Activated CD8-positive, alpha-beta memory T cell treated with anti-CD3 and anti-CD28 coated beads, Interleukin-2, amount 50 U/mL, for 1 hour (primary cell): ENCODE data around the gene WNT5B.

Experiments used
- DNase-seq: peaks from one replicate; pipeline ENCODE4 v3.0.0-alpha.2; 2020; ENCODE audit errors: extremely low read depth

Gene WNT5B

DNA sequence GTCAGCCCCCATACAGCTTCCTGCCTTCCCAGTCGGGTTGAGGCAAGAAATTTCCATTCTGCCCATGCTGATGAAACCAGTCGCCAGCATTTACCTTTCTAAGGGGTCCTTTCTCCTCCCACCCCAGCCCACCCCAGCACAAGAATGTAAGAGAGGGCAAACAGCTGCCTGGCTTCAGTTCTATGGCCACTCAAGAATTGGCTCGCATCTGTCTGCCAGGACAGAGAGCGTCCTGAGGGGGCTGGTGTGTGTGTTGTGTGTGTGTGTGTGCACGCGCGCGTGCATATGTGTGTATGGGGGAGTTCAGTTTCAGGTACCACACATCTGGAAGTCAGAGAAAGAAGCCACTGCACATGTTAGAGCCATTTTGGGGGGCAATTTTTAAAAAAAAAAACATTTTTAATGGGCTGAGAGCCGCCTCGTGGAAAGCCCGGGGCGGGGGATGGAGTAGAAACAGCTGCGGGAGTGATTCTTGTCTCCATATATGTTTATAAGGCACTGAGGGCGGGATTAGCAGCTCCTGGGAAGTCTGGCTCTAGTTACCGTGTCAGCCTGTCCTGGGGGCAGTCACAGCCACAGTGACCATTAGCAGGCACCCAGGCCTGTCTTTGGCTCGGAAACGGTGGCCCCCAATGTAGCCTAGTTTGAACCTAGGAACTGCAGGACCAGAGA lies at the start of gene WNT5B:
Gene WNT5B, plus strand, starts transcription at position 566 of the 672 bp plus-strand sequence. CDS start 2,124 bp downstream, outside the sequence.
- DNase-seq, result no peak

DNA sequence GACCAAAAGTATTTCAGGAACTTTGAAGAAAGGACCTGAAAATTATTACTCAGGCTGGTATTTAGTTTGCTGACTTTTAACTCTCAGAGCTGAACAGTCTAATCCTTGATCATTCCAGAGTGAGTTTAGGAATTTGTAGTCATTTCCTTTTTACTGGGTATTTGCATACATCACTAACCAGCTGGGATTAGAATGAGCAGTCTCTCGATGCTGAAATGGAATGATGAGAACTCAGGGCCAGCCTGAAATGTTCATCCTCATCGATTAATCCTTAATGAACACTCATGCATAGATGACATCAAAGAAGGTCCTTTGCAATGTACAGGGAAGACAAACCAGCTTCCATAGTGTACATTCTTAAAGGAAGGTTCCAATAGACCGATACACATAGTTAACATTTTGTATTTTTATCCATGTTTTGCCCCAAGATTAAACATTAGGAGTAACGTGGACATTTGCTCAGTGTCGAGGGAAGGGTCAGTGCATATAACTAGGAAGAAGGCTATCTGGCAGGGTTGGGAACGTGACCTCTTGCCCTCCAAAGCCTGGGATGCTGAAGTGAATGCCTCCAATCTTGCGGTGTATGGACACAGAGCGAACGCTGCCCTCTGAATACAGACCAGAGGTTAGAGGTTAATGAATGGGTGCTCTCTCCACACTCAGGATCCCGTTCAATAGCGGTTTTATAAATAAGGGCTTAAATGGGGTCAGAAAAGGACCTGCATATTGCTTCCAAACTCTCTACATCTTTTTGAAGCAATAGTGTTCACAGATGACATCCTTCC lies 49.2 kb upstream of the WNT5B start:
- no peak for DNase-seq

- no peak for DNase-seq
These were observed 48.5 kb upstream of the WNT5B start for GRCh38 chr12:1580526-1580925.

- DNase-seq, result no peak
These were observed 46.9 kb upstream of the WNT5B start for GRCh38 chr12:1581973-1582708.

DNA sequence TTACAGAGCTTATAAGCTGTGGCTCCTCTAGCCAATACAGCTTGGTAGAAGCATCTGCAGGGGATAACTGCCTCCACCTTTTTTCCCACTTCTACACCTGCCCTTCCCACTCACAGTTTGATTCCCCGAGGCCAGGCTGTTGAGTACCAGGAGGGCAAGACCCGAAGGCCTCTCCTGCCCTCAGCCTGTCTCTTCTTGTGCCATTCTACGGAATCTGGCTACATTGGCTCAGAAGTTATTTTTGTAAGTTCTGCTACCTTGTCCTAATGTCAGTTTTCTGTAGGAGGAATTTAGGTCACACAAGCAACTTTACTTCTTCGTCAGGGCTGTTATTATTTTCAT lies 46.4 kb upstream of the WNT5B start:
- DNase-seq, result no peak

DNA sequence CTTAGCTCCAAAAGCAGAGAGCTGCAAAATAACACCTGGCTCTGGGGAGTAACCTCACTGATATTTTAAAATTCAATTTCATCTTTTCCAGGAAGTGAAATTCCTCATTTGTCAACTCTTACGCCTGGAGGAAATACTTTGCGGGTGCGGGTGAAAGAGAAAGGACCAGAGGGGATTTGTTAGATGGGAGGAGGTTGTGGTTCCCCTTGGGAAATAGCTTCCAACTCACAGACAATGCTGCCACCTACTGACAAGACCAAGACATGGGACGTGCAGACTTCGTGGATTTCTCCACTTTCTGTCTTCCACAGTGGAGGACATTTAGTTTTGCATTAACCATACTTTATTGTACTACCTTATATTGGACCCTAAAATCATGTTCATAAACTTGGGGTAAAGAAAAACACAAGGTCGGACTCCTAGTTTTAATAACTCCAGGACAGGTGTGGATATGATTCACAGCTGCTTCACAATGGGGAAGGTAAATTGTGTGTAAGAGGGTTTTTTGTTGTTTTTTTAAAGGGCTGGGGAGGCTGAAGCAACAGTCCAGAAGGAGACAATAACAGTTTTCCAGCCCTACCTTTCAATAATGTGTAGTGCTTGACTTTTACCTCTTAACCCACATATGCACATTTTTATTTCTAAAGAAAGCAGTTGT lies 45.5 kb upstream of the WNT5B start:
- no peak for DNase-seq

GRCh38 chr12:1584326-1584725 lies 44.7 kb upstream of the WNT5B start:
- DNase-seq, result no peak

GRCh38 chr12:1587927-1588574 lies 41.0 kb upstream of the WNT5B start:
- DNase-seq, result no peak

DNA sequence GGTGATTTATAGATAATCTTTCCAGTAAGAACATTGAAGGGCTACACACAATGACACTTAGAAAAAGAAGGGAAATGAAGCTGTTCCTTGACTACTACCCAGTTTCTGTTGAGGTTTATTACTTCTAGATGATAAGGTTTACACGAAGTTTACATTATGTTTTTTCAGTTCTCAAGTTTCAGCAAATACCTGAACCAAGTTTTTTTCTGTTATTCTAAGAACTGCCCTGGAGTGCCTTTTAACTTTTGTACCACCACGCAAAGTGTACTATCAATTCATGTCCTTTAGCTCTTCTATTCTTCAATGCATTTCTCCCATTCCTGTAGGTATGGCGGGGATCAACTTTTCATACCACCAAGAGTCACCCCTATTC lies 40.5 kb upstream of the WNT5B start:
- no peak for DNase-seq

GRCh38 chr12:1590221-1590979 lies 38.6 kb upstream of the WNT5B start:
- no peak for DNase-seq

DNA sequence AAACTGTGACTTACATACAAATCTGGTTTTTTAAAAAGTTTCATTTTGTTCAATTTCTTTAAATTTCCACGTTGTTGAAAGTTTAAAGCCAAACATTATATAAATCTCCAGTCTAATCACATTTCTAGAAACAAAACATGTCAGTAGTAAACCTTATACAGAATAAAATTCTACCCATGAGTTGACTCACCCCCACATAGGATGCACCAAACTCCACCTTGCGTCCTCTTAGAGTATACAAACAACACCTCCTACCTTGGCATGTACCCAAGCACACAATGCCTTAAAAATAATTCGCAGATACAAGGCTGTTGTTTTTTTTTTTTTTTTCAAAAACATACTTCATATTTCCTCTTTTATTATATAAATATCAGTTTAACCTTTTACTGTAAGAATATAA lies 38.0 kb upstream of the WNT5B start:
- DNase-seq, result no peak

DNA sequence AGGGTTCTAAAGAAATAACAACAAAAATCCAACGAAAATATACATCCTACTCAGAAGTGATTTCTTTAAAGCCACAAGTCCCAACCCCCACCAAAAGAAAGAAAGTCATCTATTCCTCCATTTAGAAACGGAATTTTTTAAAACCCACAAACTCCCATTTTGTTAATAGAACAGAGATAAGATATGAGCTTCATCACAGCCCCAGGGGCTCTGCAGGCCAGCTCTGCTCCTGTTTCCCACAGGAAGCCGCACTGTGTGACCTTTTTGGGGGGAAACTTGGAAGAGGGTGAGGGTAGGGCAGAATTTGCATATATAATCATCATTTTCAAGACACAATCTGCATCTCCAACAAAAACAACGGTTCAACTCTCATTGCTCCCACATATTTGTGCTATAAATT lies 37.5 kb upstream of the WNT5B start:
- DNase-seq, result no peak

- no peak for DNase-seq
These were observed 36.4 kb upstream of the WNT5B start for GRCh38 chr12:1592444-1593173.

DNA sequence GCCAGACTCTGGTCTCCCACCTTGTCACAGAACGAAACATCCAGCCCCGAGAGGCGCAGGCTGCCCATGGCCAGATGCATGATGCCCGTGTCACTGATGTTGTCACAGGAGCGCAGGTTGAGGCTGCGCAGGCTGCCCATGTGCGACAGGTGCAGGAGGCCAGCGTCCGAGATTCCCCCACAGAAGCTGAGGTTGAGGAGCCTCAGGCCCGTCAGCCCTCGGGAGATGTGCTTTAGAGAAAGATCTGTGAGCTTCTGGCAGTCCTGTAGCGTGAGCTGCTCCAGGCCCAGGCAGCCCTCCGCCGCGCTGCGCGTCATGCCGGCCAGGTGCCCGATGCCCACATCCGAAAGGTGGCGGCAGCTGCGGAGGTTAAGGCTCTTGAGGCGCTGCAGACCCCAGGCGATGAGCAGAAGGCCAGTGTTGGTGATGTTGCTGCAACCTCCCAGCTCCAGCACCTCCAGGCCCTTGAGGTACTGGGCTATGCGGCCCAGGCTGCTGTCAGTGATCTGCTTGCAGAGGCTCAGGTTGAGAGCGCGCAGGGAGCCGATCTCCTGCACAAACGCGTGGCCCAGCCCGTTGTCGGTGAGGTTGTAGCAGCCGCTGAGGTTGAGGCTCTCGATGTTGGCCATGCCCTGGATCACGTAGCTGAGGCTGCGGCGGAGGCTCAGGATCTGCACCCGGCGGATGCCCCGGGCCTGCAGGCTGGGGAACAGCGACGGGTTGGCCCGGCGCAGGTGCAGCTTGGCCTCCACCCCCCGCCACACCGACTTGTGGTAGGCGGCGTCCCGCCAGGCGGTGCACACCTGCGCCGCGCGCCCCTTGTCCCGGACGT lies 35.6 kb upstream of the WNT5B start:
- no peak for DNase-seq

GRCh38 chr12:1594006-1594260 lies 35.1 kb upstream of the WNT5B start:
- DNase-seq, result no peak

DNA sequence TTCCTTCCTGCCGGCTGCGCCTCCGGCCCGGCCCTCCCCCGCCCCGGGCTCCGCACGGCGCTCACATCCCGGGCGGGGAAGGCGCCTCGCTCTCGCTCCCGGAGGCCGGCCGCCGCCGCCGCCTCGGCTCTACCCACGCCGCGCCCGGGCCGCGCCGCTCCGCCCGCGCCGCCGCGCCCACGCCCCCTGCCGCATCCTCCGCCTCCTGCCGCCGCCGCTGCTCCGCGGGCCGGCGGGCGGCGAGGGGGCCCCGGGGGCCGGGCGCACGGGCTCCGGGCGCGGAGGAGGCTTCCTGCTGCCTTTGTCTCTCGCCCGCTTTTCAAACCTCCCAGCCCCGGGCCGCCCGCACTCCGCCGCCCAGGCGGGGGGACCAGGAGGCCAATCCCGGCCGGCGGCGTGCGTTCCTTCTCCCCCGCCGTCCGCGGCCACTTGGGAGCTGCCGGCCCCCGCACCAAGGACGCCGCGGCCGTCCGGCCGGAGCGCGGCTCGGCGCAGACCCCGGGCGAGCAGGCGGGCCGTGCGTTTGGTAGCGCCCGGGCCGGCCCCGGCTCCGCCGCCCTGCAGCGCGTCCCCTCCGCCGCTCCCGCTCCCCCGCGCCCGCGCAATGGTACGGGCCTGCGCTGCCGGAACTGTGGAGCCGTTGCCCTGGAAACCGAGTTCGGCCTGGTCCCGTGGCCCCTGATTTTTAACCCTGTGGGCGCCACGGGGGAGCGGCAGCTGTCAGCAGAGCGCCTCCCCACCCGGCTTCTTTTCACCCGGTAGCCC lies 34.6 kb upstream of the WNT5B start, which contains the start of gene FBXL14:
Gene FBXL14, minus strand, starts transcription at position 321 of the 765 bp plus-strand sequence. CDS start 515 bp downstream, outside the sequence.
- DNase-seq, result peak; percentile 77

DNA sequence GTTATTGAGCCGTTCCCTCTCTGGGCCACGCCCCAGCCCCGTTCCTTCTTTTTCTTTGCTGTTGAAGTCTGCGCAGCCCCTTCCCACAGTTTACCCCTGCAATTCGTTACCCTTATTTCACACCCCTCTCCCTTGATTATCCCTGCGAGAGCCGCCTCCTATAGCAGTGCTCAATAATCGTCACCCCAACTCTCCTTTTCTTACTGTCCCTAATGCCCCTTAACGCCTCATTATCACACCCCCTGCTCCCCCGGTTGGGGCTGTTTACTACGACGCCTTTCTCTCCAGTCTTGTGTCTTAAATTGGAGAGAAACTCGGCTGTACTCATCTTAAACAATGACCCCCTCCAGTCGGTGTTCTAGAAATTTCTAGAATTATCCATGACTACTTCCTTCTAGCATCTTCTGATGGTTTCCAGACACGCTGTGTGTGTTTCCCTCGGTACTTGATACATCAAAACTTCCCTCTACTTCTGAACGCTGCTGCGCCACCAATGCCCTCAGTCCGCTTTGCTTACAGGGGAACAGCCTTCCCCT lies 33.9 kb upstream of the WNT5B start:
- no peak for DNase-seq

DNA sequence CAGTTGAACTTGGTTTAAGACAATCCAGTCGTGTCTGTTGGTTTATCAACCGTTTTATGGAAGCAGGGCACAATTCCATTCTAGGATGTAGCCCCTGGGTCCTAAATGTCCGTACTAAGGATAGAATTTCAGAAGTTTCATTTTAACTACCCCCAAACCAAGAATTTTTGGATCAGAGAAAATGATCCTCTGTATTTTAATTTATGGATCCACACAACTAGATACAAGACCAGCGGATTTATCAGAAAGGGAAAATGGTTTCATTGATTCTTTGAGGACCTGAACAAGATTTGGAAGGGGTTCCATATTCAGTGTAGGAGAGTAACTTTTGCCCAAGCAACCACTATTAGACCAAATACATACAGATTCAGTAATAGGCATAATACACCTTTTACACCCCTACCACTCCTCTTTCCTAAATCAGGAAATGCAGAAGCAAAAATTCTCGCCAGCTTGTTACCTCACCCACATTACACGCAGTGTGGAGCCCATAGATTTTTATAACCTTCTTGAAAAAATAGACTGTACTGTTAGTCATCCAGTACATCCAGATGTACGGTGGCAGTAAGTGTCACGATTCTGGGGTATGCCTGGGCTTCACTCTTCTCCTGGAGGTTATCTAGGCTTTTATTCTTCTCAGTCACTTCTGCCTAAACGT lies 33.2 kb upstream of the WNT5B start:
- DNase-seq, result no peak
